K562 (cell line): ENCODE measurements around the gene UBA3. TPM values are rescaled to one million over a fixed set of nuclear protein-coding genes. Genes with fewer than 3 reads are reported as not detected.

ENCODE experiments used
- ATAC-seq: fragments of 200-7000 bp; cut with Tn5 transposase; 3 replicates; pipeline ENCODE4 v1.9.1; 2020; ENCODE audit warnings: moderate library complexity
- BruUV-seq: library from RNA; stranded (reverse); fragments of 400-500 nt; replicated peaks from 2 replicates; lab custom pipeline; 2021; lab: Mats Ljungman, UMichigan
- CTCF ChIA-PET: fragments of 300-600 bp; formaldehyde crosslinking; extraction: SDS; loops from one replicate; lab custom pipeline; 2021; ENCODE audit warnings: low intra/inter-chr PET ratio; lab: Yijun Ruan, JAX
- POLR2A ChIA-PET: fragments of 300-600, 350-650 bp; sonication (Branson Sonifier 250); formaldehyde crosslinking; extraction: SDS; loops from one replicate; lab custom pipeline; 2021; ENCODE audit warnings: antibody characterized with exemption, inconsistent platforms; lab: Yijun Ruan, JAX
- DNase-seq, 4 experiments: peaks; one replicate each; pipeline versions ENCODE4 v3.0.0 to v3.0.0-alpha.2; 2011 to 2018; ENCODE audit warnings: low spot score in 3 of 4, mixed read lengths in 3 of 4; ENCODE audit errors: extremely low read depth in 1 of 4
- FAIRE-seq: peaks from 2 replicates; lab custom pipeline; 2011; peaks lifted over from hg19 to GRCh38; lab: Jason Lieb, UNC
- H2AFZ ChIP-seq: 2 replicates; pipeline ENCODE4 v1.6.0; 2011; ENCODE audit warnings: low read depth, low read length, control low read depth, inconsistent platforms
- H3K27ac ChIP-seq: fragments of 200-600 bp; 3 replicates; pipeline ENCODE4 v1.8.0; 2011; ENCODE audit warnings: low read depth, mild to moderate bottlenecking, control low read depth, inconsistent platforms, low read length, moderate library complexity, mixed read lengths; ENCODE audit errors: extremely low read depth
- H3K27me3 ChIP-seq, 2 experiments: fragments of 300-600 bp in 1 of 2; 2 replicates in 1 of 2; 3 replicates in 1 of 2; pipeline versions ENCODE4 v1.6.0 to v1.8.0; 2011; ENCODE audit warnings: inconsistent platforms in 2 of 2, low read length in 2 of 2, mild to moderate bottlenecking in 1 of 2, mixed read lengths in 1 of 2, moderate library complexity in 1 of 2; ENCODE audit not compliant: control insufficient read depth in 2 of 2, insufficient read depth in 2 of 2
- H3K36me3 ChIP-seq: fragments of 300-600 bp; 3 replicates; pipeline ENCODE4 v1.8.0; 2011; ENCODE audit warnings: mild to moderate bottlenecking, low read length, inconsistent platforms; ENCODE audit not compliant: control insufficient read depth, insufficient read depth
- H3K4me1 ChIP-seq, 2 experiments: fragments of 200-600 bp in 1 of 2; replicated peaks in 1 of 2; 2 replicates in 1 of 2; 3 replicates in 1 of 2; pipeline versions ENCODE4 v1.5.1 to v1.8.0; 2011; ENCODE audit warnings: inconsistent platforms in 2 of 2, low read length in 2 of 2, mild to moderate bottlenecking in 1 of 2, mixed read lengths in 1 of 2, moderate library complexity in 1 of 2; ENCODE audit not compliant: control insufficient read depth in 2 of 2, insufficient read depth in 2 of 2
- H3K4me2 ChIP-seq: 2 replicates; pipeline ENCODE4 v1.6.1; 2011; ENCODE audit warnings: low read length, control low read depth, inconsistent platforms, mixed read lengths; ENCODE audit not compliant: insufficient read depth
- H3K4me3 ChIP-seq: fragments of 200-600 bp; sonication (generic), shearing (Covaris generic); 2 replicates; pipeline ENCODE4 v1.5.1; 2016; ENCODE audit warnings: control low read depth, inconsistent platforms
- H3K79me2 ChIP-seq: fragments of 200-600 bp; 3 replicates; pipeline ENCODE4 v1.8.0; 2011; ENCODE audit warnings: low read length, inconsistent platforms; ENCODE audit not compliant: control insufficient read depth, insufficient read depth
- H3K9ac ChIP-seq, 2 experiments: 2 replicates each; pipeline versions ENCODE4 v1.6.0 to v1.6.1; 2011; ENCODE audit warnings: low read depth in 2 of 2, low read length in 2 of 2, control low read depth in 1 of 2, inconsistent platforms in 1 of 2, mild to moderate bottlenecking in 1 of 2, mixed read lengths in 1 of 2; ENCODE audit not compliant: insufficient read depth in 1 of 2
- H3K9me1 ChIP-seq: one replicate; pipeline ENCODE4 v1.6.0; 2011; ENCODE audit warnings: inconsistent platforms, mild to moderate bottlenecking, low read length, moderate library complexity; ENCODE audit not compliant: control insufficient read depth, insufficient read depth
- H3K9me3 ChIP-seq: replicated peaks from 2 replicates; pipeline ENCODE4 v1.5.1; 2011; ENCODE audit warnings: low read depth, low read length, inconsistent platforms; ENCODE audit not compliant: control insufficient read depth, insufficient read depth
- H4K20me1 ChIP-seq: replicated peaks from 2 replicates; pipeline ENCODE4 v1.6.1; 2011; ENCODE audit warnings: low read length, inconsistent platforms, mixed read lengths; ENCODE audit not compliant: control insufficient read depth, insufficient read depth
- C11orf30 ChIP-seq: fragments of 450-650 bp; IDR thresholded peaks from 2 replicates; pipeline ENCODE4 v1.6.1; 2016; ENCODE audit warnings: low read depth, mild to moderate bottlenecking
- CBFA2T3 ChIP-seq: fragments of 450-650 bp; IDR thresholded peaks from 2 replicates; pipeline ENCODE4 v1.6.1; 2017
- THAP7 ChIP-seq: fragments of 250-450 bp; sonication (Bioruptor Pico); IDR thresholded peaks from 2 replicates; pipeline ENCODE4 v1.5.0; 2021
- ZNF175 ChIP-seq: fragments of 200-800 bp; sonication (Bioruptor generic); IDR thresholded peaks from 2 replicates; pipeline ENCODE4 v1.6.1; 2016; ENCODE audit warnings: low read depth, mild to moderate bottlenecking, missing genetic modification characterization, missing compliant biosample characterization
- ZNF197 ChIP-seq: fragments of 200-800 bp; sonication (Bioruptor generic); IDR thresholded peaks from 2 replicates; pipeline ENCODE4 v1.6.1; 2016; ENCODE audit warnings: low read depth, missing genetic modification characterization, missing compliant biosample characterization
- WGBS: fragments of 100-300 bp; shearing (Covaris generic); methylation state at CpG from one replicate; pipeline ENCODE4 v1.1.6; 2016; ENCODE audit warnings: low coverage, mixed read lengths; ENCODE audit not compliant: insufficient coverage; ENCODE audit errors: missing lambda C conversion rate; 5-methylcytosine and 5-hydroxymethylcytosine counted together
- in situ Hi-C: fragments of 300-500 bp; cut with MboI; formaldehyde crosslinking; loops from 4 replicates; pipeline ENCODE4 v1.15.0; 2018; ENCODE audit warnings: inconsistent platforms, mixed read lengths
- intact Hi-C: fragments of 100-400 bp; cut with micrococcal nuclease; formaldehyde crosslinking; loops from 2 replicates; pipeline ENCODE4 v1.14.2; 2022
- polyA plus RNA-seq, 8 experiments: library from polyadenylated mRNA; depleted of rRNA in 4 of 8; stranded (reverse) in 5 of 8; unstranded in 3 of 8; fragments of >200 nt; fragmentation: Nextera tagmentation in 2 of 8; fragmentation: Illumina TruSeq in 1 of 8; extraction: Ambion mirVana in 2 of 8; extraction: Trizol in 1 of 8; gene quantifications; 2 replicates each; pipeline versions ENCODE4 v1.2.1 to v1.2.3, GENCODE V29; 2011 to 2014; ENCODE audit warnings: inconsistent platforms in 1 of 8, missing spikeins in 1 of 8
- total RNA-seq, 7 experiments: library from RNA; depleted of rRNA in 6 of 7; stranded (reverse); fragments of >200 nt in 6 of 7; fragmentation: Illumina TruSeq in 2 of 7; extraction: Trizol in 2 of 7; gene quantifications; 2 replicates each; pipeline versions ENCODE4 v1.2.1 to v1.2.3, GENCODE V29; 2011 to 2021; ENCODE audit warnings: low replicate concordance in 1 of 7
- TF ChIP-seq, protein P1 (sequence below): fragments of 450-650 bp; IDR thresholded peaks from 2 replicates; pipeline ENCODE4 v1.7.1; 2018; ENCODE audit warnings: mild to moderate bottlenecking, low read depth; ENCODE audit not compliant: partially characterized antibody

UBA3 gene
- total and polyA plus RNA-seq, 9 of the 15 experiments (the other 6 are each of a cell fraction or from before 2014, with no cell fraction given): 23.2 to 80.0 (median 38.6) TPM

GRCh38 chr3:69113536-69113935, 33.4 kb upstream of the UBA3 start:
- DNase-seq (no peak), FAIRE-seq (no peak), ATAC-seq (no peak)
- no TSS peak for BruUV-seq
- no peaks in the 10 kb centered on the region for H3K9me1 ChIP-seq
- TF ChIP-seq, protein P1, sequence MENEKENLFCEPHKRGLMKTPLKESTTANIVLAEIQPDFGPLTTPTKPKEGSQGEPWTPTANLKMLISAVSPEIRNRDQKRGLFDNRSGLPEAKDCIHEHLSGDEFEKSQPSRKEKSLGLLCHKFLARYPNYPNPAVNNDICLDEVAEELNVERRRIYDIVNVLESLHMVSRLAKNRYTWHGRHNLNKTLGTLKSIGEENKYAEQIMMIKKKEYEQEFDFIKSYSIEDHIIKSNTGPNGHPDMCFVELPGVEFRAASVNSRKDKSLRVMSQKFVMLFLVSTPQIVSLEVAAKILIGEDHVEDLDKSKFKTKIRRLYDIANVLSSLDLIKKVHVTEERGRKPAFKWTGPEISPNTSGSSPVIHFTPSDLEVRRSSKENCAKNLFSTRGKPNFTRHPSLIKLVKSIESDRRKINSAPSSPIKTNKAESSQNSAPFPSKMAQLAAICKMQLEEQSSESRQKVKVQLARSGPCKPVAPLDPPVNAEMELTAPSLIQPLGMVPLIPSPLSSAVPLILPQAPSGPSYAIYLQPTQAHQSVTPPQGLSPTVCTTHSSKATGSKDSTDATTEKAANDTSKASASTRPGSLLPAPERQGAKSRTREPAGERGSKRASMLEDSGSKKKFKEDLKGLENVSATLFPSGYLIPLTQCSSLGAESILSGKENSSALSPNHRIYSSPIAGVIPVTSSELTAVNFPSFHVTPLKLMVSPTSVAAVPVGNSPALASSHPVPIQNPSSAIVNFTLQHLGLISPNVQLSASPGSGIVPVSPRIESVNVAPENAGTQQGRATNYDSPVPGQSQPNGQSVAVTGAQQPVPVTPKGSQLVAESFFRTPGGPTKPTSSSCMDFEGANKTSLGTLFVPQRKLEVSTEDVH: no peak
- TF ChIP-seq C11orf30 (no peak), CBFA2T3 (0 out of 2 replicates have a peak, but pooled peaks have one; percentile 16), ZNF197 (no peak), ZNF175 (CRISPR knock-in tag) (no peak), THAP7 (CRISPR knock-in tag) (no peak)
- H3K9me3 ChIP-seq: no peaks in the 10 kb centered on the region
- H3K27ac ChIP-seq: no peak overlapping the region
- WGBS: 45% methylated on average over 3 of the region's 3 CpGs
- no peak overlapping the region for H3K4me2 ChIP-seq
- no peaks in the 10 kb centered on the region for H4K20me1 ChIP-seq
- POLR2A ChIA-PET: interaction anchor here (0.6 kb wide), 1 partner anchor 278 kb away, joined by 3 read pairs; no protein-coding TSS in a partner anchor
- in situ Hi-C loops: no loop called here
- peaks cover 0 to 6% of the 10 kb centered on the region in 2 experiments; a peak in 3 of 5 replicates for H3K4me1 ChIP-seq
- no peaks in the 10 kb centered on the region for H3K79me2 ChIP-seq
- CTCF ChIA-PET: no interaction called here
- no peak overlapping the region for H2AFZ ChIP-seq
- intact Hi-C loops: no loop called here
- H3K27me3 ChIP-seq: no peaks in the 10 kb centered on the region
- no peak overlapping the region for H3K9ac ChIP-seq
- H3K4me3 ChIP-seq: no peak overlapping the region
- H3K36me3 ChIP-seq: no peaks in the 10 kb centered on the region
